Measurements from ENCODE around the gene VWF. TPM values are rescaled to one million over a fixed set of nuclear protein-coding genes. Genes with fewer than 3 reads are reported as not detected.
"Not testable (repeated sequence)": the region's sequence is repeated elsewhere in the genome, so short reads cannot be mapped to it uniquely, and the experiment has no call there.

VWF gene
- total RNA-seq, 1 experiment from 2014 or later: 0.05 TPM

DNA sequence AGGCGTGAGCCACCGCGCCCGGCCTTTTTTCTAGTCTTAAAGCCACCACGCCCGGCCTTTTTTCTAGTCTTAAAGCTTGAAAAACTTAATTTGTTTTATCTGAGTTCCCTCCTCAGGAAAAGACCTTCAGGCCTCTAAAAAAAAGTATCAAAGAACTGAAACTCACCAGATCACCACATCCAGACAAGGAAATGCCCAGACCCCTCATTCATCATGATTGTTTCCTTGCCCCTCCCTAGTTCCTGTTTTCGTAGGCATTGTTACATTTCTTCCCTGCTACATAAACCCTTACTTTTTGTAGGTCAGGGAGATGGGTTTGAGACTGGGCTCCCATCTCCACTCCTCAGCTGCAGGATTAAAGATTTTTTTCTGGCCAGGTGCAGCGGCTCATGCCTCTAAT lies 21.1 kb upstream of the VWF start:
- no peak for DNase-seq (ENCODE audit: low read depth)

GRCh38 chr12:6143303-6143675 lies 18.8 kb upstream of the VWF start:
- DNase-seq (ENCODE audit: low read depth): no peak

- DNase-seq (ENCODE audit: low read depth): not testable (repeated sequence)
Observed at GRCh38 chr12:6142368-6143302, 18.2 kb upstream of the VWF start.

GRCh38 chr12:6141731-6142367 lies 17.4 kb upstream of the VWF start:
- not testable (repeated sequence) for DNase-seq (ENCODE audit: low read depth)

GRCh38 chr12:6140651-6141447 lies 16.4 kb upstream of the VWF start:
- DNase-seq (ENCODE audit: low read depth): no peak

- DNase-seq (ENCODE audit: low read depth): peak; percentile 42
Observed at GRCh38 chr12:6135071-6135470, 10.6 kb upstream of the VWF start.

DNA sequence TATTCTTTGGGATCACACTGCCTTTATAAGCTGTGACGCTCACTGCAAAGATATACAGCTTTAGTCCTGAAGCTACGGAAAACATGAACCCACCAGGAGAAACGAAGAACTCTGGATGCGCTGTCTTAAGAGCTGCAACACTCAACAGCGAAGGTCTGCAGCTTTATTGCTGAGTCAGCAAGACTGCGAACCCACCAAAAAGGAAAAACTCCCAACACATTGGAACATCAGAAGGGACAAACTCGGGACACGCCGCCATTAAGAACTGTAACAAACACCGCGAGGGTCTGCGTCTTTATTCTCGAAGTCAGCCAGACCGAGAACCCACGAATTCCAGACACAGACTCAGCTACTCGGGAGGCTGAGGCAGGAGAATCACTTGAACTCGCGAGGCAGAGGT lies 9.2 kb upstream of the VWF start:
- no peak for DNase-seq (ENCODE audit: low read depth)

- DNase-seq (ENCODE audit: low read depth): no peak
Observed at GRCh38 chr12:6132496-6132895, 8.0 kb upstream of the VWF start.

DNA sequence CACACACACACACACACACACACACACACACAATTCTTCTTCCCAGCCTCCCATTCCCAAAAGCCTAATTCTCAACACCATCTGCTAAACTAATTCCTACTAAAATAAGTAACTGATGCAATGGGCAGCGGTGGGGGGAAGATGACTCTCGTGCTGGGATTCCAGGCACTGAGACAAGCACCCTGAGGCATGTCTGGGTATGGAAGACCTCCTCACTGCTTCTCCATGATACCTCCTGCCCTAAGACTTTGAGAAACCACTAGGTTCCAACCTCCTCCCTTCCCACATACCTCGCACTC lies 789 bp upstream of the VWF start:
- DNase-seq (ENCODE audit: low read depth): no peak

DNA sequence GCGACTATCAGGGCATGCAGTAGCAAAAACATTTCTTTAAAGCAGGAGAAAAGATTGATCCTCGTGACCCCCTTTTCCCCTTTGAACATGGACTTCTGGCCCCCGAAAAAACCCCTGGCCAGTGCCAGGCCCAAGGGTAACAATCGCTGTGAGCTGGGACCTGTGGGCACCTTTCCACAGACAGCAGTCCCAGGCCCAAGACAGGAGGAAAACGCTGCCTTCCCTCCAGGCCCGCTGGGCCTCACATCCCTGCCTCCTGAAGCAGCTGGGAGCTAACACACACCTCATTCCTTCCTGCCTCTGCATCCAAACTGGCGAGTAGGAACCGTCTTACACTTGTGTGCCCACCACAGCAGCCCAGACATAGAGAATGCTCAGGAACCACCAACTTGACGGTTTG lies 1.2 kb downstream of the VWF start:
- DNase-seq (ENCODE audit: low read depth): no peak

- DNase-seq (ENCODE audit: low read depth): no peak
Observed at GRCh38 chr12:6122201-6122600, 2.3 kb downstream of the VWF start.

DNA sequence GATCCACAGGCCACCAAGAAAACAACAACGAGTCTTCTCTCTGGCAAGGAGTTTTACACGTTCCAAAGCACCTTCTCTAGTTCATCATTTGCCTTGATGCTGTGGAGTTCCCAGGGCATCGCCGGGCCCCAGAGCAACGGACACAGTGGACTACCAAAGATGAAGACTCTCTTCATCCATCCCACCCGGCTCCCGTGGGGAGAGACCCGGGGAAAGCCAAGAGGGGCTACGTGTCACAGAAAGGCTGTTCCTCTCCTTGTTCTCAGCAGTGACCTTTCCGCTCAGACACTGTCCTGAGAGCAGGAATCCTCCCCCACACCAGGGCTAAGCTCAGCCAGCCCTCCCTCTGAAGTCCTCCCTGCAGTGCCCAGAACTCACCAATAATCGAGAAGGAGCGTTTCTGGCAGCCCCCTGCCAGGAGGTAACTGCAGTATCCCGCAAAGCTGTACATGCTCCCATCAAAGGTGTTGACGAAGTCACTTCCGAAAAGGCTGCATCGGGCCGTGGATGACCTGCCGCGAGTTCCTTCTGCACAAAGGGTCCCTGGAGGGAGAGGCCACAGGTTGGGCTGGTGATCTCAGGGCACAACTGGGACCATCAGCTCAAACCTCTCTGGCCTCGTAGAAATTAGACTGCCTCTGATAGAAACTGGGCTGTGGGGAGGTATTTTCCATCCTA lies 3.5 kb downstream of the VWF start:
- no peak for DNase-seq (ENCODE audit: low read depth)

DNA sequence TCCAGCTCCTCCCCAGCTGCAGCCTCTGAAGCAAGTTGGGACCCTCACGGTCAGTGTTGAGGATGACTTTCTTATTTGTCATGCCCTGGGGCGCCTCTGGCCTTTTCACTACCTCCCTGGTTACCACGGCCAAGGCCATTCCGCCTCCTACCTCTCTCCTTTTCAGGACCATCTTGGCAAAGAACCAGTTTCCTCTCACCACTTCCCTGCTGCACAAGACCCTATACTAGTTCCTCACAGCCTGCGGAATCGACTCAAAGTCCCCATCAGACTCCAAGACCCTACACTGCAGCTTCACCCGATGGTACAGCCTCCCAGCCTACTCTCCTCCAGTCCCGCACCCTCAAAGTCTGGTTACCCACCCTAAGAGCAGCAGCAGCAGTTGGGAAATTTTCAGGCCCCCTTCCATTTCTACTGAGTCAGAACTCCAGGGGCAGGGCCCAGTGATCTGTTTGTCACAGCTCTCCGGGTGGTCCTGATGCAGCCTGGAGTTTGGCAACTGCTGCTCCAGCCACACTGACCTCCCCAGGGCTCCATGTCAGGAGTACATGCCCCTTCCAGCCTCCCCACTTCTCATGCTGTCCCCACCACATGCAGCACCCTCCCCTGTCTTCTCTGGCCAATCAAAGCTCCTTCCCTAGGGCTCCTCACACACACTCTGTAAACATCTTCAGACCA lies 5.4 kb downstream of the VWF start:
- DNase-seq (ENCODE audit: low read depth): peak; percentile 38

- peak; percentile 76 for DNase-seq (ENCODE audit: low read depth)
Observed at GRCh38 chr12:6116471-6117021, 7.9 kb downstream of the VWF start.

DNA sequence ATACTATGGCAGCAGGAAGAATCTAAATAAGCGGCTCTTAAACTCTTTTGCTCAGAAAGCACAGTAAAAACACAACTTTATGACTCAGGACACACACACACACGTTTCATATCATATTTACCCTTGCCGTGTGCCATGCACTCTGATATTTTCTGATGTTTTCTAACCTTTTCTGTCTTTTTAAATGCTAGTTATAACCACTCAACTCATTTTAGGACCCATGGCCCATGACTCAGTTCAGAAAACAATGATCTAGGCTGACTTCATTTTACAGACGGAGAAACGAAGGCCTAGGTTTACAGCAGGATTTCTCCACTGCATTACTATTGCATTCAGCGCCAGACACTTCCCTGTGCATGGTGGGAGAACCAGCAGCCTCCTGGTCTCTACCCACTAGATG lies 9.1 kb downstream of the VWF start:
- DNase-seq (ENCODE audit: low read depth): no peak

DNA sequence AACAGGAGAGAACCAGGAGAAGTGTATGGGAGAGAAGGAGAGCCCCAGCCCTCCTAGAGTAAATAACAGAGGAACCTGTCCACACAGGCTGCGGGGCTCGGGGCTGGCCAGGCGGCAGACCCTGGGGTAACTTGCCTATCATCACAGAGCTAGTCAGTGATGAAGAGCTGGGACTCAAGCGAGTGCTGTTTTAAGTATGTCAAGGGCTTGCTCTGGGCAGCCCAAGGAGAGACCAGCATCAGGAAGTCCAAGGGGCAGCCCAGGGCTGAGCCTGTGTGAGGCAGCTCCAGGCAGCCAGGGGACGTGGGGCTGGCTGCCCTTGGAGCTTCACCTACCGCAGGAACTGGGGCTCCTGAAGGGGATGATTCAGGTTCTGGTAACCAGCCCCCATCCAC lies 10.0 kb downstream of the VWF start:
- no peak for DNase-seq (ENCODE audit: low read depth)

DNA sequence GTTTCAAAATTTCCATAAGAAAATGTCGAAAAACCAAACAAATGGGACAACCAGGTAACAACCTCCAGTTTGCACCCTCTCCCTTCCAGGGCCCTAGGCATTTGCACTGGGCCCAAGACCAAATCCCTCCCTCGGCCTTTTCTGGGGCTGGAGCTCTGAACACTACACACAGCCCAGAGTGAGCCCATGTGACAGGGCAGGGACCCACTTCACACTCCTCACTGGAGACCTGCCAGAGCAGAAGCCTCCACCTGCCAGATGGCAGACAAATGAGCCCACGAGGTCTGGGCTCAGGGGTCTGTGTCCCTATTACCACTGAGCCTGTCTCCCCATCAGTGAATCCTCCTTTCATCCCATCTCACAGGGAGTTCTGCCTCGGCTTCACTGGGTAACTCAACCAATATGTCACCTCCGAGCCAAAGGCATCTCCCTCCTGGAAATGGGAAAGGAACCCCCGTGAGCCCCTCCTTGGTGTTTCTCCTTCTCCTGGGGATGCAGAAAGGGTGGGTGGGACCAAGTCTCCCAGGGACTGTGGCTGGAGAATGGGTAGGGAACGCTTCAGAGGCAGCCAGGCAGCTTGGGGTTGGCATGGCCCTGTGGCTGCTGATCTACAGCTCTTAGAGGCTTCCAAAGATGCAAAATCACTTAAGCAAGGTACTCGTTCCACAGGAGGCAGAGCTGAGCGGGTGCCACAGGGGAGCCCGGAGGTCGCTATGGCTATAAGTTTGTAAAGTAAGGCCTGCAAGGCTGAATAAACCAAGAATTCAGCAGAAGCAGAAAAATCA lies 10.6 kb downstream of the VWF start:
- no peak for DNase-seq (ENCODE audit: low read depth)

GRCh38 chr12:6112004-6112403 lies 12.5 kb downstream of the VWF start:
- DNase-seq (ENCODE audit: low read depth): no peak

DNA sequence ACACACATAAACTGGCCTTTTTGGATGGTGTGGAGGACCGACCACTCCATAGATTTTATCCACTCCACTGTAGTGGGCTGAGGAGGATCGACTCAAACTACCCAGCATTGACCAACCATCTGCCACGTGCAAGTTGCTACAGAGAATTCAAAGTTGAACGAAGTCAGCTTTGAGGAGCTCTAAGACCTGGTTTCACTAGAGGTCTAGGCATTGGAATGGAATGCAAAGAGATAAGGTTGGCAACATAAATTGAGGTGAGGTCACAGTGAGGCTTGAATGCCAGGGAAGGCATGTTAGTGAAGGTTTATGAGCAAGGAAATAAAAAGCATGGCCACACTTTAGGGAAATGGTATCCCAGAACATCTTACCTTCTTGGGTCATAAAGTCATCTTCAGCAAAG lies 14.5 kb downstream of the VWF start:
- peak; percentile 74 for DNase-seq (ENCODE audit: low read depth)

DNA sequence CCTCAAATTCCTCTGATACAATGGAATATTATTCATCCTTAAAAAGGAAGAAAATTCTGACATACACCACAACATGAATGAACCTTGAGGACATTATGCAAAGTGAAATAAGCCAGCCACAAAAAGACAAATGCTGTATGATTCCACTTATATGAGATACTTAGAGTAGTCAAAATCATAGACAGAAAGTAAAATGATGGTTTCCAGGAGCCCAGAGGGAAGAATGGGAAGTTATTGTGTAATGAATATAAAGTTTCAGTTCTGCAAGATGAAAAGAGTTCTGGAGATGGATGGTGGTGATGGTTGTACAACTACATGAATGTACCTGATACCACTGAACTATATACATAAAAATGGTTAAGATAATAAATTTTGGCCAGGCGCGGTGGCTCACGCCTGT lies 18.3 kb downstream of the VWF start:
- DNase-seq (ENCODE audit: low read depth): no peak
